HPDE6-E6E7 (cell line): ENCODE results near the gene STX18.
"Not testable (repeated sequence)": the region's sequence is repeated elsewhere in the genome, so short reads cannot be mapped to it uniquely, and the experiment has no call there.

Experiments
- DNase-seq: peaks from one replicate; pipeline ENCODE4 v3.0.0; 2011; ENCODE audit warnings: missing footprints; ENCODE audit errors: extremely low spot score

The STX18 gene

DNA sequence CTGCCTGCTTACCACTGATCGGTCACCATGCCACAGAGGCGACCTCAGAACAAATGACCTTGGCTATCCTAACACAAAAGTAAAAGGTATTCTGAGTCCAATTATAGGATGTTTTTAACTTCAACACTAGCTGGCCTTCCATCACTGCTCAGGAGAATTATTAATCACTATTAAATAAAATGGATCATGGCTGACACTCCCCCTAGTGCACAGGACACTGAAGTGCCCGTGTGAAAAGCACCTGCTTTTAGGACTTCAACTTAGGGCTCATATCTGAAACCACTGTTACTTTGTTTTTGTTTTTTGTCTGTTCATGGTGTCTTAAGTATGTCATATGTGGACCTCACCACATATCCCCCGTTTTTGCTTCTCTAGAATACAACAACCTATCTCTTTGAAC, 33.9 kb downstream of the STX18 start:
- peak; percentile 12 for DNase-seq

DNA sequence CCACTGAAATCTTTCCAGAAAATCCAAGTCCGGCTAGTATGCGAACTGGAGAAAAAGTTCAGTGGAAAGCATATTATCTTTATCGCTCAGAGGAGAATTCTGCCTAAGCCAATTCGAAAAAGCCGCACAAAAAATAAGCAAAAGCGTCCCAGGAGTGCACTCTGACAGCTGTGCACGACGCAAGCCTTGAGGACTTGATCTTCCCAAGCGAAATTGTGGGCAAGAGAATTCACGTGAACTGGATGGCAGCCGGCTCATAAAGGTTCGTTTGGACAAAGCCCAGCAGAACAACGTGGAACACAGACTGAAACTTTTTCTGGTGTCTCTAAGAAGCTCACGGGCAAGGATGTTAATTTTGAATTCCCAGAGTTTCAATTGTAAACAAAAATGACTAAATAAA, 34.4 kb downstream of the STX18 start:
- DNase-seq, result no peak

DNA sequence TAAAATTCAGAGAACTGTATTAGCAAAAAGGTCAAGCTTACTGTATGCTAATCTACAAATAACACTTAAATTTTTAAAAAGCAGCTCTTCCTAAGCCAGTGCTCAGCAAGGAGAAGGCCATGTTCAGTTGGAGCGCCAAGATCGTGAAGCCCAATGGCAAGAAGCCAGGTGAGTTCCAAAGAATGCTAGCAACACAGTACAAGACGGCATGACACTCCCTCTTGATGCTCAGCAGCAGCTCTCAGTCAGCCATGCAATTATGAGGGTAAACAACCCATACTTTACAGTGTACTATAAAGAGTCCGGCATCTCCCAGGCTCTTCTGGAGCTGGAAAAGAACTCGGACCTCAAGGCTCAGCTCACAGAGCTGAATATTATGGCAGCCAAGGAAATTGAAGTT, 34.9 kb downstream of the STX18 start:
- DNase-seq, result no peak

DNA sequence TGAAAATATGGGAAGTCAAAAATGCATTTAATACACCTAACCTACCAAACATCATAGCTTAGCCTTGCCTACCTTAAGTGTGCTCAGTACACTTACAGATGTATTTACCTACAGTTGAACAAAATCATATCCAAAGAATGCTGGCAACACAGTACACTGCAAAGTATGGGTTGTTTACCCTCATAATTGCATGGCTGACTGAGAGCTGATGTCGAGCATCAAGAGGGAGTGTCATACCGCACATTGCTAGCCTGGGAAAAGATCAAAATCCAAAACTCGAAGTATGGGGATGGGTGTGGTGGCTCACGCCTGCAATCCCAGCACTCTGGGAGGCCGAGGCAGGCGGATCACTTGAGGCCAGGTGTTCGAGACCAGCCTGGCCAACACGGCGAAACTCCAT, 36.6 kb downstream of the STX18 start:
- not testable (repeated sequence) for DNase-seq

DNA sequence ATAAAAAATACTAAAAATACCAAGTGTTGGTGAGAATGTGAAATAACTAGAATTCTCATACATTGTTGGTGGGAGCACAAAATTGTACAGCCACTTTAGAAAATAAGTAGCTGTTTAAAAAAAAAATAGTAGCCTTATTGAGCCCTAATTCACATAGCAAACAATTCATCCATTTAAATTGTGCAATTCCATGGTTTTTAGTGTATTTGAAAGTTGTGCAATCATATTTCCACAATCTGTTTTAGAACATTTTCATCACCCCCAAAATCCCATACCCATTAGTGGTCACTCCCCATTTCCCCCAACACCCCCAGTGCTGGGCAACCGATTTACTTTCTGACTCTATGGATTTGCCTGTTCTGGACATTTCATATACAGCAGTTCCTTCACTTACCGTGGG, 37.1 kb downstream of the STX18 start:
- no peak for DNase-seq

DNA sequence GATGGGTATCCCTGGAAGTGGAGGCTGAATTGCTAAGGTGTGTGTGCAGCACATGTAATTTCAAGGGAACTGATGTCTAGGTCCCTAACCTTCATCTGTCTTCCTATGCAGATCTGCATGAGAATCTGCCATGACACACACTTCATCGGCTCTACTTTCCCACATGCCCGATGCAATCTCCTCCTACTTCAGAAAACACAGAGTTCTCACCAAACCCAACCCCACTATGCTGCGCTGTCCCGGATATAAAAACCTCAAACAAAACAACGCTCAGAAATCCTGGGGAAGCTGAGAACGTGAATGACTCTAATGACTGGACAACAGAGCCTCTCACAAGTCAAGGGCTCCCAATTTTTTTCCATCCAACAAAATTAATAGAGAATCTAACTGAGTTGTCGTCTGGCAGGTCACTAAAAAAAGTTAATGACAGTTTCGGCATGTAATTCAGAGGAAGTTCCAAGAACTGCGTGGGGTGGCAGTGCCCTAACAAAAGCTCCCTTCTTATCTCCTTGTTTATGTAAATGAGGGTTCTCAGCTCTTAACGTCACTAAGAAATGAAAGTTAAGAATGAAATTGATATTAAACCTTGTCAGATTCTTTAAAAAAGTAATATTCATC, 39.0 kb downstream of the STX18 start:
- DNase-seq, result no peak

DNA sequence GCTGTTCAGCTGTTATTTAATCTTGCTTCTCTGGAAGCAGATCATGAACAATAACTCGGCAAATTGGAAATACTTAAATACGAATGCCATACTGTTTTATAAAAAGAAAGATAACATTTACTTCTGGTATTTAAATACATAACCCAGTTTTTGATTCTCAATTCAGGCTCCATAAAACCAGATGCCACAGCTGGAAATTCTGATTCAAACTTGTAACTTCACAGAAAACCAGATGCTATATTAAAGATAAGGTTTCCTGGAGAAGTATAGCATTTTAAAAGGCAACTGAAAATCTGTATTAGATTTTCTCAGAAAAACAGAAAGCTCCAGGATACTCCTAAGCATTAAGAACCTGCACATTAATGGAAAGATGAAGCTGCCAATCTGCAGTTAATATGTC, 40.2 kb downstream of the STX18 start:
- DNase-seq, result no peak

DNA sequence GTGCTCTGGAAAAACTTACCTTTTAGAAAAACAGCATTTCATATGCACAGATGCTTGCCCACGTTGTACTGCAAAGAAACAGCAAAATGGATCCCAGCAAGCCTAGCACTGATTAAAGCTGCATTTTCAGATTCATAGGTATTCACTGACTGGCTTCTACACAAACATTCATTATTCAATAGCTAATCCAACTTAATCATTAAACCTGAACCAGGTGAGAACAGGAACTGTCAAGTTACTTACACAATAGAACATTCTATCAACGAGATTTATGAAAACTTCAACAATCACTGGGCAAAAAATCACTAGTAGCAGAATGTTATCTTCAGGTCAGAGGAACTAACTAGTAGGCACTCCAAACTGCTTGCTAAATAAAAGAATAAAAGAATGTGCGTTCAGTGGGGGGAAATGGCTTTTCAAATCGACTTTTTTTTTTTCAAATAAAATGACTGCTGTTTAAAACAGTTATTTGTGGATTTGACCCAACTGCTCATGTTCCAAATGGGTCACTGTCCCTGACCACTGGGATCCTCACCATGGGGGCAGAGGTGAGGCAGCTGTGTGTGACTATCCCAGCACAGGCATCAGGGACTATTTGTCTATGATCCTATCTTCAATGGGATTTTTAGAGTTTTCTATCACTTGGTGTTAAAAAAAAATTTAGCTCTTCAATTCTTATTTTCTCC, 42.3 kb downstream of the STX18 start:
- DNase-seq, result no peak

DNA sequence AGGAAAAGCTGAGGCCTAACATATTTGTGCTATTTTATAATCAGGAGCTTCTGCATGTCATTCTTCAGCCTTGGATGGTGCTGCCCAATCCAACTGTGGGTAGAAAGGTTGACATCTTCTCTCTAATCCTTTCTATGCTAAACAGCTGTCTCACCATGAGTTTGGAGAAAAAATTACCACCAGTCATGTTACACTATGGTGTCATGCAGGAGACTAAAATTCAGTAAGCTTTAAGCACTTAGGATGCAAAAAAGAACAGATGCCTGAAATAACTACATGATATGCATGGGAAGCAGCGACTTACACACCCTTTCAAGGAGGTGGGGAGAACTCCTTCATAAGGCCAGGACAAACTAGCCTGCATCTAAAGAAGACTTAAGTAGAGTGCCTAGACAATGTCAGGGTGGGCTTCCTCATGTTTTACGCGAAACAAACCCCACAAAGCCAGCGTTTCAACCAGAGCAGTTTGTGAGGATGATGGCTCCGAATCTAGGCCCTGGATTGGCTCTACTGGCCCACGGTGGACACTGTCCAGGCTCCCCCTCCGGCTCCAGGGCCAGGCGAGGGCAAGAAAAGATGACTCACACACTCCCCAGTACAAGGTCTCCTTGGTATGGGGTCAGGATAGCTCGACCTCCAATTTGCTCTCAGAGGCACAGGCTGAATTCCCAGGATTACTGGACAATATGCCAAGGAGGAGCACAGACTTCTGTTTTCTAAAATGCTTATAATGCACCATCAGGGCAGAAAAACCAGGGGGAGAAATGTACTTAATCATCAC, 45.1 kb downstream of the STX18 start:
- no peak for DNase-seq

DNA sequence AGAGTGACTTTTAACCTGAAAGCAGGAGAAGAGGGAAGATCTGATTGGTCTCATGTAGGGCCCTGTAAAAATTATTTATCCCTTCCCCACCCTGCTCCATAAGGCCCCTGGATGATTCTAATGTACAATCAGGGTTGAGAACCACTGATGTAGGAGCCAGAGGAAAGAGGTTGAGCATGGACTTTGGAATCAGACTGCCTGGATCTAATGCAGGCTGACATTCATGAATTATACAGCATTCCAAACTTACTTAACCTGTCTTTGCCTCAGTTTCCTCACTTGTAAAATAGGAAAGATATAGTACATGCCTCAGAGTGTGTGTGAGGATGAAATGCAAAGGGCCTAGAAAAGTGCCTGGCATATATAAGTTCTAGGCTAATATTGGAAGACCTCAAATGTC, 47.0 kb downstream of the STX18 start:
- DNase-seq, result no peak

DNA sequence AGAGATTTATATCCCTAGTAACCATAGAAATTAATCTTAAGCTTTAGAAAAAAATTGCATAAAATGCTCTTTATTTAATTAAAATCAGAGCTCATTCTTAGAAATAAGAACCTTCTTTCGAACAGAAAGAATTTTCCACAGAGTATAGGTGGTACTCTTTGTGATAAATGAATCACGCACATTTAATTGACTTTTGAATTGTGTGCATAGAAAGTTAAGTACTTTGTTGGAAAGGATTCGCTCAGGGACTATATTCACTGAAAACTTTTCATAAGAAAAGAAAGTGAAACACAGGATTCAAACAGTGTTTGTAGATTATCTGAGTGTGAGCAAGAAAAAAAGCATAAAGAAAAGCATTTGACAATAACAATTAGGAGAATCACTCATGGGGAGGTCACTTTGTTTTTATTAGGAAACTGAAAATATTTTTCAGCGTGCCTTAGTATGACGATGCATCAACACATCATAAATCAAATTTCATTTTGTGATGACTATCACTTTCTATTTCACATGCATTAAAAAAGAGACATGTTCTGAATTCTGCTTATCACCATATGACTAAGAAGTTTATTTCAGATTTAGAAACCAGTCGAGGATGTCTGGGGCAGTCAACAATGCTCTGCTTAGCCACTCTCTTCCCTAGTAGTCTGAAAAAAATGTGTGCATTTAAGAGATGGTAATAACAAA, 49.5 kb downstream of the STX18 start:
- DNase-seq, result no peak

DNA sequence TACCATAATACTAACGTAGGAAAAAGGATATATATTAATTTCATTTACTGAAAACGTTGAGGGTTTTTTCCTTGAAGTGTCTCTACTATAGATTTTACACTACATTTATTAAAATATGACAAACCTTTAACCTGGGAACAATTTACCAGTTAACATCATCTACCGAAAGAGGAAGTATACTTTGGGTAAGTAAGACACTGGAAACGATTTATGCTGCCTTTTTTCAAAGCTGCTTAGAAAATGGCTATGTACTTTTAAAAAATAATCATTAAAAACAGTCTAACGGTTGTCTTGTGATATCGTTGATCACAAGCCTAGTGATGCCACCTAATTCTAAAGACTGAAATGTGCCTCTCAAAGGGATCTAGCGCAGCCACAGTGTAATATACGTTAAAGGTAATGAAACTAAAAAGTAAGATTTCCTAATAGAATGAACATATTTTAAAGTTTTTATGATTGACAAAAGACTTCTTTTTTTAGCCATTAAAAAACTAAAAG, 50.4 kb downstream of the STX18 start:
- no peak for DNase-seq

DNA sequence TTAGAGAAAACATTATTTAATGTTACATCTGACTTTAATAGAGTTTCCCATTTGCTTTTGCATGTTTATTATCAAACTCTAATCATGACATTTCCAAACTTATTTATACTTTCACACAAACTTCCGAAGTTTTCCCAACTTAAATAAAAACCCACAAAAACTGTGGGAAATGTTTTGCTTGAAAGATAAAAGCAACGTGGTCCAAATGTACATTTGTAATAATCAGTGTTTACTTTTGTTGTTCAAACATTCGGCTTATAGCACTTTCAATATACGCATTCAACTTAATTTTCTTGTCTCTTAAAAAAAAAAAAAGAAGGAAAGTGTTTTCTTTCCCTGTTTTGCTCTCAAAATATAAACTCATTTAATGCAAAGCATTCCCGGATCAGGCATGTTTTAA, 51.0 kb downstream of the STX18 start:
- no peak for DNase-seq

DNA sequence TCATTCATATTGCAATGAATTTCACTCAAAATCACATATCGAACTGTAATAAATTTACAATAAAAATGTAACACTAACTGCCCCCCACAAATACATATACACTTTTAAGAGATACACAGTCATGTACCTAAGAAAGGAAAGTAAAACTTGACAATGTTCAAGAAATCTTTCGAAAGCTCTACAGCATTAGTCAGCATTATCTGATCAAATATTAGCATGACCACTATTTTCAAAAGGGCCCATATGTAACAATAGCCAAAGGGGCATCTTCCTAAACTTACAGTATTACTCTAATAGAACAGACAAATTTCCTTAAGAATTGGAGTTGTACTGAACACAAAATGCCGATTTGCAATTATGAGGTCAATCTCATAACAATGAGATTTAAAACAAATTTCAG, 51.8 kb downstream of the STX18 start:
- DNase-seq, result no peak

DNA sequence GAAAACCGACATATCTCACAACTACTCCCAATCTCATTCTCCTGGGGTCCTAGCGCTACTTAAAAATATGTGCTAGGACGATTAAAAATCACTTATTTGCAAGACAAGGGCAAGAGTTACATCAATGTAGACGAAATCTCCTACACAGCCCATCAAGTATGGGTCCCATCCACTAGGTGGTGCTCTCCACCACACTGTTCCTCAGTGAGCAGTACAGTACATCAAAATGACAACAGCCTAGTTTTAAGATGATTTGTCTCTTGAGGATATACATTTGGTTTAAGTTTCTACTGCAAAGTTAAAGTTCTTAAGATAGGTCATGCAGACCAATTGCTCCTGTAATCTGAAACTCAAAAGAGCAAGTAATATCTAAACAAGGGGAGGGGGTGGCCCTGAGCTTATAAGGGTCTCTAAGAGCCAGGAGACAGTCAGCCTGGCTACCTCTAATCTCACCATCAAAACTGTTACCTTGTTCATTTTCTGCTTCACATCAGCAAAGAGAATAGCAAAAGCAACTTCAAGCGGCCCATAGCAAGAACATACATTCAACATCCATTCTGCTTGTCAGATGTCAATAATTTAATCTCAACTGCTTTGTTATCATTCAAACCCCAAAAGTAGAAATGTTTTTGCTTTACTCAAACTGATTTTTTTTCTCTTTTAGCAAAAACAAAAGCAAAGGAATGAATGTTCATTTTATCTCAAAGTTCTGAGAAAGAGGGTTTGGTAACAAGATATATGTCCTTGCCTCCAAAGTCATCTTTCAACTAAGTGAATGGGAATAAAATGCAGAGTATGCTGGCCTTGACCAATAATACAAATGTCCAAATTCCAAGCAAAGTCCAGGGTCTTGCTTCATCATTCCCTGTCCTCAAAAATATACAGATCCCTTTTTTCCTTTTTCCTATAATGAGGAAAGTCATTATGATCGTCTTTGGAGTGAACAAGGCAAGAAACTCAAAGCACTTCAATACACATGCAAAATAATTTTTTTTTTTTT, 53.1 kb downstream of the STX18 start:
- DNase-seq, result peak; percentile 49

DNA sequence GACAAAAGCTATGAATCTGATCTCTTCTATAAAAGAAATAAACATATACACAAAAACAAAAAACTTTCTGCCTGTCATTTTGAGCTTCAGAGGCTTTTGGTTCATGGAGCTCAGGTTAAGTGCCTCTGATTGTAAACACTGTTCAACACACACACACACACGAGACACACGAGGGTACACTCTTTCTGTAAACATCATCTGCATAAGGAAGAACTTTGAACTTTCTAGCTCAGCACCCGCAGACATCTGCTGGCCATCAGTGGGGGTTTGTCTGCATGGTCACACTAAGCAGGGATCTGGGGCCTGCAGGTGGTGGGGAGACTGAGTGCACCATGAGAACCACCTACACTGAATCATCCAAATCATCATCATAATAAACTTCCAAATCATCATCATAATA, 54.9 kb downstream of the STX18 start:
- no peak for DNase-seq

DNA sequence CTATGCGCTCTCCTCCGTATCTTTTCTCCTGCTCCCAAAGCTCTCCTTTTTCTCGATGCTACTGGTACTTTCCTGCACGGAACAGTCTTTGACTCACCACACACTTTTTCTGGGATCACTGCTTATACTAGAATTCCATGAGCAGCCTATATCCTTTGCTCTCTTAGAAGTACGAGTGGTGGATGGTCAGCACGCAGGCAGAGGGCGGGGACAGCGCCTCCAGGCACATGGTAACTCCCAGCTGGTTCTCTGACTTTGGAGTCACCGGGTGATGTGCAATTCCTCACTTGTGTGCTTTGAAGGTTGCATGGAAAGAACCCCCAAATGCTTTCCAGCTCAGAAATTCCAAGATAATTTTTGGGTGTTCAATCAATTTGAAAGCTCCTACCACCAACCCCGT, 56.0 kb downstream of the STX18 start:
- DNase-seq, result no peak

DNA sequence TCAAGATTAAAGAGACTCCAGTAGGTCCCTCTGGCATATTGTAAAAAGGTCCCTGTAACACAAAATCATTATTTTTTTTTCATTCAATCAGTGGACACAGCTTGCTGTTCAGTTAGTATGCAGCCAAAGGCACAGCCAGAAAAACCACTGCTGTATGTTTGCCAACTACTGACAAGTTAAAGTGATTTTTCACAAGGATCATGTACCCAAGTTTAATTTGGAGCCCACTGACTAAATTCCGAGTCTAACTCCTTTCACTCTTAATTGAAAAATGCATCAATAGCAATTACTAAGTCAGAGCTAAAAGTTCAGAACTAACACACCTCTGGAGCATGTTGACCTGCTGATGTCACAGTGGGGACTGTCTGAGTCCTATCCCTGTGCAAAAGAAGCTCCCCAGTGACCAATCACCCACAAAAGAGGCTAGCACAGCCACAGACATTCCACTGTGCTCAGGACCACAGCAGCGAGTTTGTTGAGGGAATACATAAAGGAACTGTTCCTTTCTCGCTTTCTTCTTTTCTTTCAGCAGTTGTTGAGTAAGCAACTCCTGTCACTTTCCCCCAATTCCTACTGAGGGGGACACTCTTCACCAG, 60.4 kb downstream of the STX18 start:
- DNase-seq, result no peak

DNA sequence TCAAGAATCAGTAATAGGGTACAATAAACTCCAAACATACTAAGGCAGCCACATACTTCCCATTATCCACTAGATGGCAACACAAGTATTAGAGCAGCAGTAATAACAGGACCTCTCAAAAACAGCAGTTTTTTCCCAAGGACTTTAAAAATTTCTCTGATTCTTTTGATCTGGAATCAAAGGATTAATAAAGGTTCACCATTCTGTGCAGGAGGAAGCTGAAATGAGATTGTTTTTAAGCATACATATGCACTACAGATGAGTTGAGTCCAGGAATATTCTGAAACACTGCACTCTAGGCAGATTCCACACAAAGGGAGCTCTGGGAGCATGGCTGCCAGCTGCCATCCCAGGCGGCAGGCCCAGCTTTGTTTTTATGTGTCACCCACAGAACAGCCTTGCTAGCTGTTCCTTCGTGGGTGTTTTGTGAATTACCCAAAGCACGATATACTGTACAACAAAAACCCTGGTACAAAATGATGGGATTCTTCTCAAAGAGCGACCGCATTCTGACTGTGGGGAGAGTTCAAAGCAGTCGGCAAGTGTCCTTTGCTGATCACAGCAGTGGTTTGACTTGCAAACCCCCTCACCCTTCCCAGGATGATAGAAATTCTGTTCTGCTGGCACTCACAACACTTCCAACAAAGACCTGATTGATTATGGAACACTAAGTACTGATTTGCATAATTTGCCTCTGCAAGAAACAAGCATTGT, 61.0 kb downstream of the STX18 start:
- DNase-seq, result no peak

DNA sequence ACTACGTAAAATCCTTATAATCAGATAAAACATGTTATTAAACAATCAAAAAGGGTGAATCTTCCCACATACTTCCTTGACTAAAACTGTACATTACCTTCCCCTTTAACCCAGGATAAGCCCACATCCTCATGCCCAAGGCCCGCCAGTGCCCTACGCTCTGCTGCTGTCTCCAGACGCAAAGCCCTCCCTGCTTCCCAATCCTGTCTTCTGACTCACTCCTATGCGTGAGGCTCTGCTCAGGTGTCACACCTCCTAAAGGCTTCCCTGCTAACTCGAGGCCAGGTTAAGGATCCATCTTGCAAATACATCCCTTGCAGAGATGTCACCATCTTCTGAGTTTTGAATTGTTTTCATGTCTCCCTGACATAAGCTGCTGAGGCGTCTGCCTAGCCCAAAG, 61.6 kb downstream of the STX18 start:
- no peak for DNase-seq
